Measurements from ENCODE around the gene TANK.
"Not testable (repeated sequence)": the region's sequence is repeated elsewhere in the genome, so short reads cannot be mapped to it uniquely, and the experiment has no call there.

The TANK gene

DNA sequence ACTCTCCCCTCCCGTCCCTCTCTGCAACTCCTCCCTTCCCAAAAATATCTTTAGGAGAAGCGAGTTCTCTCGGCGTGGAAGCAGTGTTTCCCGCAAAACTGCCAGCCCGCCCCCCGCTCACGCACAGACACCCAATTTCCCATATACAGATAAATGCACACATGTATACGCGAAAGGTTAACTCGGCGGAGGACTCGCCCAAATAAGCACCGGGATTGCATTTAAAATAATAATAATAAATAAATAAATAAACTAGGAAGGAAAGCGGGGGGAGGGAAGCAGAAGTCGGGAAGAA is 78.0 kb downstream of the TANK start:
- DNase-seq (ENCODE audit: low spot score): no peak
- Histone ChIP-seq H3K27ac (no peak overlapping the region), H3K4me3 (peak overlapping the region; percentile 82)
- no peak for TF ChIP-seq CTCF (IDR thresholded peaks at IDR 0.05)

DNA sequence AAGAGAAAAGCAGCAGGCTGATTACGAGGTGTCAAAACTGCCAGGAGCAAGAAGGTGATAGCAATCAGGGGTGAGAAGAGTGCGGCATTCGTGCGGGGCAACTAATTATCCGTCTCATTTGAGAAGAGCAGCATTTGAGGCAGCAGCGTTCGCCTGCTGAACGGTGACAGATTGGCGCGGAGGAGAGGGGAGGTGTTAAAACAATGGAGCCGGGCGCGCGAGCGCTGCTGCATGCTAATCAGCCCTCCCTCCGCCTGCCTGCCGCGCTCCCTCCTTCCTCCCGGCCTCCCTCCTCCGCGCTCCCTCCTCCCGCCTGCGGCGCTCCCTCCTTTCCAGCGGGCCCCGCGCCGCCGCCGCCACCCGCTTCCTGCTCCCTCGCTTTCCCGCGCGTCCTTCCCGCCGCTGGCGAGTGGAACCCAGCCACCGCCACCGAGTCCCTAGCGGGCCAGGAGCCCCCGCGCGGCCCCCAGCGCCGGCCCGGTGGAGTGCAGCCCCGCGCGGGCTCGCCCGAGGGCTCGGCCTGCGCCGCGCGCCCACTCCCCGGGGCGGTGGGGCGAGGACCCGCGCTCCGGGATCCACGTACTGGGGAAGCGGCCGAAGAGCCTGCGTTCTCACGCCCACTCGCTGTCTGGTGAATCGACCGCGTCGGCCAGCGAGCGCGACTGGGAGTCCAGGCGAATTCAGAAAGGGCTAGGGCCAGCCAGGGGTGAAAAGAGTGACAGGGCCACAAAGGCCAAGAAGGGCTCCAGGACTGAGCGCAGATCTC is 78.5 kb downstream of the TANK start:
- H3K27ac ChIP-seq: peak overlapping the region in 1 of 2 donors; percentile 59
- peak overlapping the region; percentile 82 for H3K4me3 ChIP-seq
- no peak for TF ChIP-seq CTCF (IDR thresholded peaks at IDR 0.05)
- peak; percentile 73 for DNase-seq (ENCODE audit: low spot score)

GRCh38 chr2:161239326-161240109 is 79.3 kb downstream of the TANK start:
- peak overlapping the region; percentile 82 for H3K4me3 ChIP-seq
- peak; percentile 73 for DNase-seq (ENCODE audit: low spot score)
- H3K27ac ChIP-seq: peak overlapping the region in 1 of 2 donors; percentile 59
- no peak for TF ChIP-seq CTCF (IDR thresholded peaks at IDR 0.05)

- no peak overlapping the region for H3K27ac ChIP-seq
- no peak overlapping the region for H3K4me3 ChIP-seq
- TF ChIP-seq CTCF (IDR thresholded peaks at IDR 0.05): no peak
- no peak for DNase-seq (ENCODE audit: low spot score)
Measured at GRCh38 chr2:161241894-161242293, 81.7 kb downstream of the TANK start.

DNA sequence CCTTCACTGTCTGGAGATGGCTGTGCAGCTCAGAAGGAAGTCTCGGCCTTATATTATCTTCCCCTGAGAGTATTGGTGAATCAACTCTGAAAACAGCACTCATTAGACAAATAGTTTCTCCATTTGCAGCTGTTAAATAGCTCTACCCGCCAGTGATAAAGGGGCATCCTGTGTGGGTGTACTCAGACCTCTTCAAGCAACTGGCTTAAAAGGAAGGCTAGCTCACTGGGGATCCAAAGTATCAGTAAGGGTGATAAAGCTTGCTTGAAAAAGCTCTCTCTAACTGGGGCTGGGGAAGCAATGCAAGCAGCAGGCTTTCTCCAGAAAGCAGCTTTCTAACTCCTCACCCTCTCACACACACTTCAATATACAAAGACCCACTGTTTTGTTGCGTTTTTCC is 83.1 kb downstream of the TANK start:
- TF ChIP-seq CTCF (IDR thresholded peaks at IDR 0.05): no peak
- Histone ChIP-seq H3K4me3 (no peak overlapping the region), H3K27ac (no peak overlapping the region)
- no peak for DNase-seq (ENCODE audit: low spot score)

DNA sequence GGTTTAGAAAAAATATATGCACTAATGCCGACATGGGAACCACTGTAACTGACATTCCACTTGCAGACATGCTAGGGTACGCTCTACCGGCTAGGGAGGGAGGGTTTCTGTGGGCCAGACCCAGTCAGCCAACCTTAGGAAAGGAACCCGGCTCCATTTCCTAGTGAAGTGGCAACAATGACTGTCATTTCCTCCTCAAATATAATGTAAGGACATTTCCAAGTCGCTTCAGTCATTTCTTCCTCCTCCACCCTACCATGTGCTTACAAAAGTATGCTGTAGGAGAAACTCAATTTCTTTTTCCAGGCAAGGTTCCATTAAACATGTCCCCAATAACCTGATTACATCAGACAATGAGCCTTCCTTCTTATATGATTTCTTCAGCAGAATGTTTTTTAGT is 83.7 kb downstream of the TANK start:
- no peak for DNase-seq (ENCODE audit: low spot score)
- H3K27ac ChIP-seq: no peak overlapping the region
- no peak for TF ChIP-seq CTCF (IDR thresholded peaks at IDR 0.05)
- H3K4me3 ChIP-seq: no peak overlapping the region

GRCh38 chr2:161244387-161245260 is 84.4 kb downstream of the TANK start:
- peak overlapping the region; percentile 0 for H3K4me3 ChIP-seq
- not testable (repeated sequence) for DNase-seq (ENCODE audit: low spot score); H3K27ac ChIP-seq
